H1 (cell line): ENCODE measurements around the gene ACAT2. TPM values are rescaled to one million over a fixed set of nuclear protein-coding genes. Genes with fewer than 3 reads are reported as not detected.
"Not testable (repeated sequence)": the region's sequence is repeated elsewhere in the genome, so short reads cannot be mapped to it uniquely, and the experiment has no call there.

Source experiments
- CTCF ChIA-PET: fragments of 300-600 bp; sonication (Branson Sonifier 250); formaldehyde crosslinking; loops from one replicate; lab custom pipeline; 2021; ENCODE audit not compliant: partially characterized antibody; lab: Charles Lee
- POLR2A ChIA-PET: fragments of 300-600 bp; sonication (Branson Sonifier 250); formaldehyde crosslinking; loops from one replicate; lab custom pipeline; 2021; ENCODE audit warnings: inconsistent platforms; ENCODE audit not compliant: partially characterized antibody; lab: Charles Lee
- DNase-seq, 2 experiments: peaks; one replicate each; pipeline versions ENCODE4 v3.0.0 to v3.0.0-alpha.2; 2010 to 2022; ENCODE audit warnings: low spot score in 2 of 2, low read depth in 1 of 2, mixed read lengths in 1 of 2
- FAIRE-seq: peaks from 2 replicates; lab custom pipeline; 2011; peaks lifted over from hg19 to GRCh38; lab: Jason Lieb, UNC
- H2AFZ ChIP-seq: 2 replicates; pipeline ENCODE4 v1.8.1; 2012; ENCODE audit warnings: low read length, inconsistent platforms
- H2AK5ac ChIP-seq: 2 replicates; pipeline ENCODE4 v1.6.1; 2013; ENCODE audit warnings: low read depth, low read length
- H2BK120ac ChIP-seq: replicated peaks from 2 replicates; pipeline ENCODE3; 2013; ENCODE audit warnings: low read depth, low read length, inconsistent platforms
- H2BK12ac ChIP-seq: 2 replicates; pipeline ENCODE4 v1.6.1; 2013; ENCODE audit warnings: low read depth, low read length
- H2BK15ac ChIP-seq: 2 replicates; pipeline ENCODE4 v1.6.1; 2013; ENCODE audit warnings: low read length
- H2BK20ac ChIP-seq: 2 replicates; pipeline ENCODE4 v1.6.1; 2013; ENCODE audit warnings: low read length
- H2BK5ac ChIP-seq: 2 replicates; pipeline ENCODE4 v1.6.1; 2013; ENCODE audit warnings: low read depth, low read length
- H3K14ac ChIP-seq: 2 replicates; pipeline ENCODE4 v1.6.1; 2013; ENCODE audit warnings: inconsistent platforms; ENCODE audit not compliant: insufficient read length
- H3K18ac ChIP-seq: 2 replicates; pipeline ENCODE4 v1.6.1; 2013; ENCODE audit warnings: low read length; ENCODE audit errors: extremely low read depth
- H3K23ac ChIP-seq: 2 replicates; pipeline ENCODE4 v1.6.1; 2013; ENCODE audit warnings: inconsistent platforms; ENCODE audit not compliant: insufficient read length
- H3K23me2 ChIP-seq: 2 replicates; pipeline ENCODE4 v1.6.1; 2013; ENCODE audit warnings: low read depth, low read length
- H3K27ac ChIP-seq: 2 replicates; pipeline ENCODE4 v1.6.1; 2011; ENCODE audit warnings: low read depth, low read length, inconsistent platforms
- H3K27me3 ChIP-seq, 4 experiments: replicated peaks in 1 of 4; 1 replicate in 1 of 4; 2 replicates in 3 of 4; pipeline versions ENCODE4 v1.6.1 to v1.8.1; 2011 to 2013; ENCODE audit warnings: low read length in 3 of 4, mild to moderate bottlenecking in 3 of 4, inconsistent platforms in 2 of 4, mixed read lengths in 2 of 4, moderate library complexity in 1 of 4; ENCODE audit not compliant: control insufficient read depth in 3 of 4, insufficient read depth in 3 of 4; ENCODE audit errors: extremely low read depth in 1 of 4
- H3K36me3 ChIP-seq, 4 experiments: 2 replicates each; pipeline versions ENCODE4 v1.6.1 to v1.8.1; 2011 to 2013; ENCODE audit warnings: mild to moderate bottlenecking in 4 of 4, low read length in 3 of 4, moderate library complexity in 2 of 4, control low read depth in 1 of 4, inconsistent platforms in 1 of 4; ENCODE audit not compliant: insufficient read depth in 4 of 4, control insufficient read depth in 2 of 4
- H3K4ac ChIP-seq: replicated peaks from 2 replicates; pipeline ENCODE3; 2013; ENCODE audit warnings: low read length, low read depth, mixed read lengths, inconsistent platforms; ENCODE audit not compliant: insufficient read length
- H3K4me1 ChIP-seq, 4 experiments: replicated peaks in 1 of 4; 1 replicate in 1 of 4; 2 replicates in 3 of 4; pipeline versions ENCODE4 v1.6.1 to v1.8.1; 2011 to 2013; ENCODE audit warnings: low read length in 3 of 4, inconsistent platforms in 2 of 4, mixed read lengths in 1 of 4; ENCODE audit not compliant: insufficient read depth in 4 of 4, control insufficient read depth in 3 of 4
- H3K4me2 ChIP-seq, 2 experiments: 2 replicates each; pipeline versions ENCODE4 v1.6.1 to v1.8.1; 2011 to 2013; ENCODE audit warnings: low read depth in 2 of 2, low read length in 2 of 2, control low read depth in 1 of 2, inconsistent platforms in 1 of 2, mild to moderate bottlenecking in 1 of 2; ENCODE audit not compliant: insufficient read depth in 1 of 2
- H3K4me3 ChIP-seq, 4 experiments: fragments of 200-600, 300-600 bp in 1 of 4; sonication (generic), shearing (Covaris generic), sonication (Bioruptor Twin) in 1 of 4; 2 replicates each; pipeline versions ENCODE4 v1.5.1 to v1.8.1; 2011 to 2016; ENCODE audit warnings: low read length in 4 of 4, low read depth in 3 of 4, control low read depth in 2 of 4, inconsistent platforms in 2 of 4, mild to moderate bottlenecking in 2 of 4, mixed read lengths in 1 of 4, moderate library complexity in 1 of 4; ENCODE audit not compliant: insufficient read depth in 2 of 4; ENCODE audit errors: extremely low read depth in 1 of 4
- H3K56ac ChIP-seq: replicated peaks from 2 replicates; pipeline ENCODE3; 2013; ENCODE audit warnings: low read depth, mild to moderate bottlenecking, mixed read lengths, low read length, inconsistent platforms; ENCODE audit not compliant: insufficient read length
- H3K79me1 ChIP-seq: 2 replicates; pipeline ENCODE4 v1.6.1; 2013; ENCODE audit warnings: low read depth, low read length, control low read depth
- H3K79me2 ChIP-seq, 2 experiments: 2 replicates each; pipeline versions ENCODE4 v1.6.1 to v1.8.1; 2012 to 2013; ENCODE audit warnings: low read length in 2 of 2, mild to moderate bottlenecking in 2 of 2, inconsistent platforms in 1 of 2; ENCODE audit not compliant: insufficient read depth in 2 of 2, control insufficient read depth in 1 of 2
- H3K9ac ChIP-seq, 4 experiments: replicated peaks in 1 of 4; 1 replicate in 1 of 4; 2 replicates in 3 of 4; pipeline versions ENCODE4 v1.6.1 to v1.8.1; 2011 to 2013; ENCODE audit warnings: low read depth in 3 of 4, low read length in 3 of 4, control low read depth in 2 of 4, mild to moderate bottlenecking in 2 of 4, moderate library complexity in 2 of 4, inconsistent platforms in 1 of 4; ENCODE audit errors: extremely low read depth in 1 of 4
- H3K9me3 ChIP-seq, 2 experiments: 2 replicates each; pipeline versions ENCODE4 v1.6.1 to v1.8.1; 2012 to 2013; ENCODE audit warnings: mild to moderate bottlenecking in 2 of 2, moderate library complexity in 2 of 2, control low read depth in 1 of 2, inconsistent platforms in 1 of 2, low read depth in 1 of 2, low read length in 1 of 2, mixed read lengths in 1 of 2; ENCODE audit not compliant: insufficient read depth in 2 of 2
- H4K20me1 ChIP-seq, 2 experiments: replicated peaks in 1 of 2; 2 replicates each; pipeline versions ENCODE3 to v1.8.1; 2011 to 2013; ENCODE audit warnings: inconsistent platforms in 2 of 2, low read length in 2 of 2, mild to moderate bottlenecking in 1 of 2; ENCODE audit not compliant: insufficient read depth in 2 of 2, control insufficient read depth in 1 of 2
- H4K5ac ChIP-seq: 2 replicates; pipeline ENCODE4 v1.6.1; 2013; ENCODE audit warnings: low read length, low read depth, mixed read lengths, inconsistent platforms; ENCODE audit not compliant: insufficient read length
- H4K8ac ChIP-seq: 2 replicates; pipeline ENCODE4 v1.8.0; 2013; ENCODE audit warnings: mild to moderate bottlenecking, moderate library complexity, low read length, inconsistent platforms; ENCODE audit not compliant: insufficient read depth; ENCODE audit errors: extremely low read depth
- H4K91ac ChIP-seq: replicated peaks from 2 replicates; pipeline ENCODE3; 2013; ENCODE audit warnings: low read length, mixed read lengths, inconsistent platforms; ENCODE audit not compliant: insufficient read length
- WGBS, 2 experiments: shearing (Covaris generic) in 1 of 2; methylation state at CpG; one replicate each; pipeline versions ENCODE4 v1.1.6 to v1.1.7; 2013 to 2015; ENCODE audit warnings: low lambda C conversion rate in 2 of 2, mixed read lengths in 2 of 2, inconsistent platforms in 1 of 2, low coverage in 1 of 2, missing lambda C conversion rate in 1 of 2; ENCODE audit not compliant: insufficient replicate concordance in 2 of 2, insufficient coverage in 1 of 2, insufficient read length in 1 of 2; ENCODE audit errors: extremely low coverage in 1 of 2, missing lambda C conversion rate in 1 of 2; 5-methylcytosine and 5-hydroxymethylcytosine counted together
- polyA plus RNA-seq, 7 experiments: library from polyadenylated mRNA; depleted of rRNA in 3 of 7; stranded (reverse) in 5 of 7; unstranded in 2 of 7; fragments of >200 nt in 5 of 7; fragments of 200-250 nt in 2 of 7; gene quantifications; 1 replicate in 5 of 7; 2 replicates in 1 of 7; 4 replicates in 1 of 7; pipeline versions ENCODE4 v1.2.1 to v1.2.3, GENCODE V29; 2011 to 2013; ENCODE audit warnings: missing spikeins in 2 of 7, mixed read lengths in 2 of 7
- total RNA-seq: library from RNA; stranded (reverse); fragmentation: NEBNext Ultra II Directional; extraction: Animal tissue kit (Norgen Biotek cat#: 25700); gene quantifications from 2 replicates; pipeline ENCODE4 v1.2.1, GENCODE V29; 2021

ACAT2 gene
- total and polyA plus RNA-seq, 2 of the 8 experiments (the other 6 are each of a cell fraction or from before 2014, with no cell fraction given) = 61.6 to 166 TPM

DNA sequence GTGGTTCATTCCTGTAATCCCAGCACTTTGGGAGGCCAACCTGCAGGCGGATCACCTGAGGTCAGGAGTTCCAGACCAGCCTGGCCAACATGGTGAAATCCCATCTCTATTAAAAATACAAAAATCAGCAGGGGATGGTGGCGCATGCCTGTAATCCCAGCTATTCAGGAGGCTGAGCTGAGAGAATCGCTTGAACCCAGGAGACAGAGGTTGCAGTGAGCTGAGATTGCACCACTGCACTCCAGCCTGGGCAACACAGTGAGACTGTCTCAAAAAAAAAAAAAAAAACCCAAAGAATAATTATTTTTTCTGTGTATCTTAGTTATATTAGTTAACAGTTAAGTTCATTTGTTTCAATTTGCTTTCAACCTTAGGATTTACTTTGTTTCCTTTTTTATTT lies 36.6 kb upstream of the ACAT2 start:
- H2BK5ac ChIP-seq, H3K79me1 ChIP-seq, H3K14ac ChIP-seq, CTCF ChIA-PET, H2BK120ac ChIP-seq, H4K5ac ChIP-seq, H3K9ac ChIP-seq, H2BK20ac ChIP-seq, H3K18ac ChIP-seq, H3K36me3 ChIP-seq, DNase-seq, H3K23me2 ChIP-seq, H2AK5ac ChIP-seq, H3K4me1 ChIP-seq, H3K9me3 ChIP-seq, H3K4ac ChIP-seq, FAIRE-seq, H3K27ac ChIP-seq, H2AFZ ChIP-seq, H3K56ac ChIP-seq, H4K8ac ChIP-seq, H2BK15ac ChIP-seq, H4K91ac ChIP-seq, H3K27me3 ChIP-seq, H2BK12ac ChIP-seq, H3K23ac ChIP-seq: not testable (repeated sequence)
- H4K20me1 ChIP-seq = peaks cover 8 to 13% of the 10 kb centered on the region in 2 experiments
- WGBS, 2 experiments = 86% methylated on average over 3 of the region's 3 CpGs; no CpG with 5 or more reads in 1 of the 2 experiments
- POLR2A ChIA-PET = interaction anchor here (0.8 to 6.7 kb wide), 4 partner anchors 15 to 64 kb away, joined by 3 to 86 read pairs (median 50); partner anchors contain the start of genes ACAT2, MRPL18, SOD2 and TCP1
- H3K79me2 ChIP-seq = peaks cover 23 to 78% of the 10 kb centered on the region in 2 experiments
- peak overlapping the region in 1 of 2 experiments; percentile 42; a peak in 1 of 4 replicates for H3K4me2 ChIP-seq
- 0 out of 8 replicates have a peak overlapping the region, but pooled peaks of 1 of the 4 experiments have one; percentile 98 for H3K4me3 ChIP-seq
